AG08395 (cell line): ENCODE data around the gene CYP4F22.

Experiments
- DNase-seq: peaks from one replicate; pipeline ENCODE4 v3.0.0; 2012; ENCODE audit warnings: mixed read lengths, low spot score

Gene CYP4F22

DNA sequence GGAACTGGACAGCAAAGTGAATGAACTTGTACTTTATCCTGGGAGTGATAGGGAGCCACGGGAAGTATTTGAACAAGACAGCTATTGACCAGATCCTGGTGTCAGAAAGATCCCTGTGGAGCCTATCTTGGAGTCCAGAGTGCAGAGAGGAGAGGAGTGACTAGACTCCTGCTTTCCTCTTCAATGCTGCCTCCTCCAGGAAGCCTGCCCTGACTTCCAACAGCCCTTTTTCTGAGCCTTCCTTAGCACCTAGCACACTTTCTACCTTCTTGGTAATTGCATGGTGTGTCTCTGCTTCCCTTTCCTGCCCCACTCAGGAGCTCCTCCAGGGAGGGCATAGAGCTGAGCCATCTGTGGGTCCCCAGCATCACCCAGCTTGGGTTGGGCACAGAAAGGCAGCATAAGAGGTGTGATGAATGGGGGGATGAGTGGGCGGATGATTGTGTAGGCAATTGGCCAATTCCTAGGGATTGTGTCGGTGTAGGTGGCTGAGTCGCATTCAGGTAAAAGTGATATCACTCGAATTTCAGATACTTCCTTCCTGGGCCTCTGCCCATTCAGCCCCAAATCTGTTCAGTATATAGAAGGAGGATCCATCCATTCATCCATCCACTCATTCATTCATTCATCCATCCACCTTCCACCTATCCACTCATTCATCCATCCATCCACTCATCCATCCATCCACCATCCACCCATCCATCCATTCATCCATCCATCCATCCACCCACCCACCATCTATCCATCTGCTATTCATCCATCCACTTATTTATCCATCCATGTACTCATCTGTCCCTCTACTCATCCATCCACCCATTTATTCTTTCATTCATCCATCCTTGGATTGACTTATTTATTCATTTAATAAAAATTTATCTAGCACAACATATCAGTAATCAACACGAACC is 26.9 kb downstream of the CYP4F22 start:
- DNase-seq, result no peak

GRCh38 chr19:15536350-15536749 is 28.0 kb downstream of the CYP4F22 start:
- DNase-seq, result no peak

DNA sequence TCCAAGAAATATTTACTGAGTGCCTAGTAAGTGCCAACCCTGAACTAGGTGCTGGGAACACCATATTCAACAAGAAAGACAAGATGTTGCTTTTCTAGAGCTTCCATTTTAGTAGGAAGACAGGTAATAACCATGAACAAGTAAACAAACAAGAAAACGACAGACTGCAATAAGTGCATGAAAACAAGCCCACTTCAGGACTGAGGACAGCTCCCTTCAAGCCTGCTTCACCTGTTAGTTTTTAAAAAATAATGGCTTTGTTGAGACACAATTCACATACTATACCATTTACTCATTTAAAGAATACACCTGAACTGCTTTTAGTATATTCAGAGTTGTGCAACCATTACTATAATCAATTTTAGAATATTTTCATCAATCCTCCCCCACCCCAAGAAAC is 30.4 kb downstream of the CYP4F22 start:
- no peak for DNase-seq

DNA sequence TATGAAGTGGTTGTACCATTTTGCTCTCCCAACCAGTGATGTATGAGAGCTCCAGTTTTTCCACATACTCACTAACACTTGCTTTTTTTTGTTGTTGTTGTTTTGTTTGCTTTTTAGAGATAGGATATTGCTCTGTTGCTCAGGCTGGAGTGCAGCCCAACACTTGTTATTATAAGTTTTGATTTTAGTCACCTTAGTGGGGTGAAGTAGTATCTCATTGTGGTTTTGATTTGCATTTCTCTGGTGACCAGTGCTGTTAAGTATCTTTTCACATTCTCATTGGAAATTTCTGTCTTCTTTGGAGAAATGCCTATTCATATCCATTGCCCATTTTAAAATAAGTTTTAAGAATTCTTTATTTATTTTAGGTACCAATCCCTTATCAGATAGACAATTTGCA is 31.3 kb downstream of the CYP4F22 start:
- DNase-seq, result no peak

DNA sequence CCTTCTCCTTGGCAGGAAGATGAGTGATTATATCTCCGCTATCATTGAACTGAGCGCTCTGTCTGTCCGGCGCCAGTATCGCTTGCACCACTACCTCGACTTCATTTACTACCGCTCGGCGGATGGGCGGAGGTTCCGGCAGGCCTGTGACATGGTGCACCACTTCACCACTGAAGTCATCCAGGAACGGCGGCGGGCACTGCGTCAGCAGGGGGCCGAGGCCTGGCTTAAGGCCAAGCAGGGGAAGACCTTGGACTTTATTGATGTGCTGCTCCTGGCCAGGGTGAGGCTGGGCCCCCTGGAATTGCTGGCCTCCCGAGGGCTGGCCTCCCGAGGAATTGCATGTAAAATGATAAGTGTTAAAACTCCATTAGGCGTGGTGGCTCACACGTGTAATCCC is 32.1 kb downstream of the CYP4F22 start:
- no peak for DNase-seq

DNA sequence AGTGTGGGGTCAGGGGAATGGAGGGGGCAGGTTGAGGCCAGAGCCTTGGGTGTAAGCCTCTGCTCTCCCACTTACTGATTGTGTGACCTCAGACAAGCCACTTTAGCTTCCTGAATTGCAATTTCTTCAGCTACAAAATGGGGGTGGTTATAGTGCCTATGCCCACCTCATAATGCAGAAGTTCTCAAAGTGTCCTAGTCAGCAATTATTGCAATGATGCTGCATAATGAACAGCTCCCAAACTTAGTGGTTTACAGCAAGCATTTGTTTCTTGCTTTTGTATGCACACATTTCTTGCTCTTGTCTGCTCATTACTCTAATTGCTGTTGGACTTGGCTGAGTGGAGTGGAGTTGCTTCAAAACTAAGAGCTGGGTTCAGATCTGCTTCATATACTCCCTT is 36.0 kb downstream of the CYP4F22 start:
- DNase-seq, result no peak

DNA sequence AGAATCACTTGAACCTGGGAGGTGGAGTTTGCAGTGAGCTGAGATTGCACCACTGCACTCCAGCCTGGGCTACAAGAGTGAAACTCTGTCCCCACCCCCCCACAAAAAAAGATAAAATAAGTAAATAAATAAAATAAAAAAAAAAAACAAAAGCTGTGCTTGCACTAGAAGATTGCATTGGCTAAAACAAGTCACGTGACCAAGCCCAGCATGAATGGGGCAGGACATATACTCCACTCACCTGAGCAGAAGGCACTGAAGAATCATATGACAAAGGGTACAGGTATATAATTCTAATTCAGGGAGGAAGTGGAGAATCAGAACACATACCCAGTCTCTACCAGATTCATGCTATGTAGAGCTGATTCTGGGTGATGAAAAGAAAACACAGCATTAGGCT is 36.6 kb downstream of the CYP4F22 start:
- no peak for DNase-seq

GRCh38 chr19:15548648-15549047 is 40.3 kb downstream of the CYP4F22 start:
- DNase-seq, result no peak

GRCh38 chr19:15549581-15549980 is 41.3 kb downstream of the CYP4F22 start:
- DNase-seq, result no peak

GRCh38 chr19:15550273-15550672 is 41.9 kb downstream of the CYP4F22 start:
- DNase-seq, result no peak

GRCh38 chr19:15550929-15551292 is 42.6 kb downstream of the CYP4F22 start:
- DNase-seq, result no peak

DNA sequence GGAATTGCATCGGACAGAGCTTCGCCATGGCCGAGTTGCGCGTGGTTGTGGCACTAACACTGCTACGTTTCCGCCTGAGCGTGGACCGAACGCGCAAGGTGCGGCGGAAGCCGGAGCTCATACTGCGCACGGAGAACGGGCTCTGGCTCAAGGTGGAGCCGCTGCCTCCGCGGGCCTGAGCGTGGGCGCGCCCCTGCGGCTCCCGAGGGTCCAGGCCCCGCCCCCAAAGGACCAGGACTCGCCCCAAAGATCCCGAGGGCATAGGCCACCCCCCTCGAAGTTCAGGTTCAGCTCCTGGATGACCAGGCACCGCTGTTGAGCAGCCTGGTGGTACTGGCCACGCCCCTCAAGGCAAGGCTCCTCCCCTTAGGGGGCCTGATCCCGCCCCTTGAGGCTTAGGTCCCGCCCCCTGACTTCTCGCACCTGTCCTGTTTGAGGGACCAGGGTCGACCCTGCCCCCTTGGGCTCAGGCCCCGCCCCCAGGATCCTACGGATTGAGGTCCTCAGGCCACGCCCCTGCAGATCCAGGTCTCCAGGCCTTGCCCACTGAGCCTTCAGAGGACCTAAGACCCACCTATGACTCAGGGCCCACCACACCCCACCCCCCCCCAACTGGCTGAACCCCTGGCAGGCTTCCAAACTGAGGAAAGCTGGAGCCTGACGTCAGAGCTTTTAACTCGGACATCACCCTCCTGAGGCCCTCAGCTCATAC is 43.1 kb downstream of the CYP4F22 start:
- peak; percentile 17 for DNase-seq

GRCh38 chr19:15555021-15555420 is 46.7 kb downstream of the CYP4F22 start:
- no peak for DNase-seq

DNA sequence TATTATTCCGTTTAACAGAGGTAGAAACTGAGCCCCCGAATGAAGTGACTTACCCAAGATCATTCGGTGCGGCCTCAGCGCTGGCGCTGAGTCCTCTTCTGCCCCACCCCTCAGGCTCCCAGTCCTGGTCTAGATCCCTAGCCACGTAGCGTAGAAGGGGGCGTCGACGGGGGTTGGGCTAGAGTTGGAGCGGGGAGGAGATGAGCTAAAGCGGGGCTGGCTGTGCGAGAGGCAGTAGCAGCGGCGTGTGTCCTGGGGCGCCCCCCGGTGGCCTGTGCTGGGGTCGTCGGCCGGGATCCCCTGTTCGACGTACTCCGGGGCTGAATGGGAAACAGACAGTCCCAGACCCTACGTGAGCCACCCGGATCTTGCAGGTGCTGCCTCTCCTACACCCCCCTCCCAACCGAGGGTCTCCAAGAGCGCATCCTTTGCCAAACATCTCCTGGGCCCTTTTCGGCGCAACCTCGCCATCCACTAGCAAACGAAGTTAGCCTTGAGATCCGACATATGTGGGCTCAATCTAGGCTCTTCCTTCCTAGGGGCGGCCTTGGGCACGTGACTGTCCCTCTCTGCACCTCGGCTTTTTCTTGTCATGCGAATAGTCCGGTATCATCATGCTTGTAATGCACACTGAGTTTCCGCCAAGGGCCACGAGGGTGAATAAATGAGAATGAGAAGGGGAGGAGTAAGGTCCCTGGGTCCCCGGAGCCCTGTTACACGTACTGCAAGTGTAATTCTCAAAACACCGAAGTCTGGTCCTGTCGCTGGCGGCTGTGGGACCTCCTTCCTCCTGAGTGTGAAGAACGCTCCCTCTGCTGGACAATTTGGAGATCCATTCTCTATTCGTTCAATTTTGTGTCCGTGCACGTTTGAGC is 47.7 kb downstream of the CYP4F22 start:
- peak; percentile 91 for DNase-seq

- DNase-seq, result no peak
Measured at GRCh38 chr19:15556634-15557181, 48.4 kb downstream of the CYP4F22 start.

GRCh38 chr19:15557223-15557622 is 48.9 kb downstream of the CYP4F22 start:
- DNase-seq, result no peak

DNA sequence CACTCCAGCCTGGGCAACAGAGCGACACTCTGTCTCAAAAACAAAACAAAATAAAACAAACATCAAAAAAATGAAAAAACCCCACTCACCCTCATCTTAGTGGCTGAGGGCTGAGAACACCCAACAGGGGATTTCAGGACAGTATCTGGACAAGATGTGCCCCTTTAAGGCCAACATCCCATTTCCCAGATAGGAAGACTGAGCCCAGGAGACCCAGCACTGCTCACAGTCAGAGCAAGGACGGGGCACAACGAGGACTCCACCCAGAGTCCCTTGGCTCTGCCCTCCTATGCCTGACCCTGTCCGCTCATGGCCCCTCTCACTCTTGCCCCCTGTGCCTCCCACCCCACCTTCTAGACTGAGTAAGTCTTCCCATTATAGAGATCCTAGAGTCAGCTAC is 53.8 kb downstream of the CYP4F22 start:
- DNase-seq, result no peak

DNA sequence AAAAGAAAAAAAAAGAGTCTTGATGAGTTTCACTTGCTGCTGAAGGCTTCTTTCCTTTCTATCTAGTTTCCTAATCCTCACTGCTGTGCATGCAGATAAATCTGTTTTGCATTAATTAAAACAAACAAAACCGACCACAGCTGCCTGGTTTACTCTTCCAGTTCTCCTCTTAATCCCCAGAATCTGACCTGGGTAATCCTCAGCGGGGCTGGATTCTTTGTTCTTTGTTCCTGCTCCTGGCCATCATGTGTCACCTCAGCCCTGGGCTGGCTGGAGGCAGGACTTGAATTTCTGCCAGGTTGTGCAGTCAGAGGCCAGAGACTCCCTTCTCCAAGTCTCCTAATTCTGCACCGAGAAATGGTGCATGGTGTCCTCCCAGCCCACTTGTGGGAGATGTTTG is 54.5 kb downstream of the CYP4F22 start:
- peak; percentile 17 for DNase-seq

- no peak for DNase-seq
Measured at GRCh38 chr19:15563325-15563794, 55.0 kb downstream of the CYP4F22 start.

DNA sequence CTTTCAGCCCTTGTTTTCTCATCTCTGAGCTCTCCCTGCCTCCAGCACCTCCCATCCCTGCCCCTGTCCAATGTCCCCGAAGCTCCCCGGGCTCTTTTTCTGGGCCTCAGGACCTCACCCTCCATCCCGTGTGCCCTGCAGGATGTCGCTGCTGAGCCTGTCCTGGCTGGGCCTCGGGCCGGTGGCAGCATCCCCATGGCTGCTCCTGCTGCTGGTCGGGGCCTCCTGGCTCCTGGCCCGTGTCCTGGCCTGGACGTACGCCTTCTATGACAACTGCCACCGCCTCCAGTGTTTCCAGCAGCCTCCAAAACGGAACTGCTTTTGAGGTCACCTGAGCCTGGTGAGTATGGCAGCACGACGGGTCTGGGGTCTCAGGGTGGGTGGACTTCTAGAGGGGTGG is 55.6 kb downstream of the CYP4F22 start:
- no peak for DNase-seq

DNA sequence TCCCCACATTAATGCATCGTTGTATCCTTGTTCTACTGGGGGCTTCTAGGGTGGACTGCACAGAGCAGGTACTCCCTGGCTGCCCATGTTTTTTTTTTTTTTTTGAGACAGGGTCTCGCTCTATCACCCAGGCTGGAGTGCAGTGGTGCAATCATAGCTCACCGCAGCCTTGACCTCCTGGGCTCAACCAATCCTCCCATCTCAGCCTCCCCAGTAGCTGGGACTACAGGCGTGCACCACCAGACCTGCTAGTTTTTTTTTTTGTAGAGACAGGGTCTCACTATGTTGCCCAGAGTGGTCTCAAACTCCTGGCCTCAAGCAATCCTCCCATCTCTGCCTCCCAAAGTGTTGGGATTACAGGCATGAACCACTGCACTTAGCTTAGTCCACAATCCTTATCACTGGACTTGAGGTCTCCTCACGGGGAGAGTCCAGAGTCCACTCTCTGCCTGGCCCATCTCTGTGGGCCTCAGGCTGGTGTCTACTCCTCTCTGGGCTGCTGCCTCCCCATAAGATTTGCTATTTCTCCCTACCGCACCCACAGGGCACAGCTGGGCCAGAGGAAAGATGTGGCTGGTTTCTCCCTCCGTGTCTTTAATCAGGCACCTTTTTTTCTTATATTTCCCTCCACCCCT is 56.3 kb downstream of the CYP4F22 start:
- DNase-seq, result no peak

DNA sequence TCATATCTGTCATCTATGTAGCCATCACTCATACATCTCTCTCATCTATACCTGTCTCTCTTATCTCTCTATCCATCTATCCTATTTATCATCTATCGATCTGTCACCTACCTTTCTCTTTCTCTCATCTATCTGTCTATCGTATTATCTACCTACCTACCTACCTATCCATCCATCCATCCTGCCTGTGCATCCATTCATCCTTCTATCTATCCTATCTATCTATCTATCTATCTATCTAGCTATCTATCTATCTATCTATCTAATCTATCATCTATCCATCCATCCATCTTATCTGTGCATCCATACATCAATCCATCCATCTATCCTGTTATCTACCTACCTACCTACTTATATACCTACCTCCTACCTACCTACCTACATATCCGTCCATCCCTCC is 62.1 kb downstream of the CYP4F22 start:
- DNase-seq, result no peak
